ENCODE data around the gene GTSF1L. TPM values are rescaled to one million over a fixed set of nuclear protein-coding genes. Genes with fewer than 3 reads are reported as not detected.

GTSF1L gene
- total and polyA plus RNA-seq, 5 experiments from 2014 or later: 0.25 to 1.6 (median 0.80) TPM

GRCh38 chr20:43722153-43722505 lies 4.7 kb downstream of the GTSF1L start:
- Mint-ChIP-seq H3K4me1 (peaks cover 28 to 82% (median 69%) of the 10 kb centered on the region in 4 donors), H3K27ac (peak overlapping the region; percentile 26 to 93 (median 77)), H3K36me3 (no peaks in the 10 kb centered on the region), H3K9me3 (peaks cover 0 to 2% (median 0%) of the 10 kb centered on the region in 9 donors), H3K4me3 (peak overlapping the region; percentile 56 to 81 (median 73)), H3K27me3 (no peaks in the 10 kb centered on the region)
- DNase-seq (peak; percentile 18 to 90 (median 72)), ATAC-seq (peak; percentile 96 to 98)
- POLR2A ChIA-PET: interaction anchor here (0.7 to 2.2 kb wide), 7 partner anchors 11 to 496 kb away, joined by 3 to 10 read pairs (median 3); partner anchors contain the start of genes IFT52 and SRSF6

- peak overlapping the region; percentile 56 to 81 (median 73) for H3K4me3 Mint-ChIP-seq
- POLR2A ChIA-PET: interaction anchor here (0.6 to 2.2 kb wide), 7 partner anchors 10 to 497 kb away, joined by 3 to 10 read pairs (median 3); partner anchors contain the start of gene IFT52
- no peaks in the 10 kb centered on the region for H3K36me3 Mint-ChIP-seq
- no peaks in the 10 kb centered on the region for H3K27me3 Mint-ChIP-seq
- peak in 1 of 10 donors; percentile 23 for DNase-seq
- H3K9me3 Mint-ChIP-seq: peaks cover 0 to 2% (median 0%) of the 10 kb centered on the region in 9 donors
- ATAC-seq: no peak
- peak overlapping the region in 9 of 10 donors; percentile 26 to 93 (median 84) for H3K27ac Mint-ChIP-seq
- peaks cover 27 to 86% (median 68%) of the 10 kb centered on the region in 4 donors for H3K4me1 Mint-ChIP-seq
These were observed 5.2 kb downstream of the GTSF1L start for GRCh38 chr20:43721429-43722152.

- POLR2A ChIA-PET: interaction anchor here (0.6 to 2.2 kb wide), 2 partner anchors 12 to 115 kb away, joined by 4 to 10 read pairs; no protein-coding TSS in a partner anchor
- peak overlapping the region in 8 of 10 donors; percentile 15 to 57 (median 47) for H3K4me3 Mint-ChIP-seq
- peaks cover 0 to 2% (median 0%) of the 10 kb centered on the region in 9 donors for H3K9me3 Mint-ChIP-seq
- ATAC-seq (no peak), DNase-seq (no peak)
- H3K4me1 Mint-ChIP-seq: peaks cover 25 to 82% (median 68%) of the 10 kb centered on the region in 4 donors
- peak overlapping the region in 9 of 10 donors; percentile 59 to 90 (median 82) for H3K27ac Mint-ChIP-seq
- no peaks in the 10 kb centered on the region for H3K27me3 Mint-ChIP-seq
- H3K36me3 Mint-ChIP-seq: no peaks in the 10 kb centered on the region
These were observed 5.7 kb downstream of the GTSF1L start for GRCh38 chr20:43721097-43721428.

GRCh38 chr20:43720007-43720406 lies 6.8 kb downstream of the GTSF1L start:
- H3K27ac Mint-ChIP-seq: peak overlapping the region in 9 of 10 donors; percentile 22 to 91 (median 82)
- no peaks in the 10 kb centered on the region for H3K27me3 Mint-ChIP-seq
- H3K36me3 Mint-ChIP-seq: no peaks in the 10 kb centered on the region
- peak overlapping the region in 3 of 10 donors; percentile 1 to 23 (median 2) for H3K4me3 Mint-ChIP-seq
- DNase-seq (no peak), ATAC-seq (no peak)
- peaks cover 0 to 2% (median 0%) of the 10 kb centered on the region in 9 donors for H3K9me3 Mint-ChIP-seq
- H3K4me1 Mint-ChIP-seq: peaks cover 27 to 71% (median 64%) of the 10 kb centered on the region in 4 donors
- POLR2A ChIA-PET: interaction anchor here (1.2 to 4.3 kb wide), 2 partner anchors 9 to 25 kb away, joined by 3 to 30 read pairs; partner anchors contain the start of gene GTSF1L

GRCh38 chr20:43717616-43717995 lies 9.2 kb downstream of the GTSF1L start:
- H3K36me3 Mint-ChIP-seq: no peaks in the 10 kb centered on the region
- POLR2A ChIA-PET: interaction anchor here (0.8 to 4.3 kb wide), 4 partner anchors 11 to 38 kb away, joined by 3 to 30 read pairs (median 4); partner anchors contain the start of gene GTSF1L
- DNase-seq: no peak
- H3K4me1 Mint-ChIP-seq: peaks cover 15 to 49% (median 43%) of the 10 kb centered on the region in 4 donors
- peak overlapping the region in 6 of 10 donors; percentile 13 to 62 (median 53) for H3K27ac Mint-ChIP-seq
- H3K4me3 Mint-ChIP-seq: peak overlapping the region in 1 of 10 donors; percentile 41
- H3K27me3 Mint-ChIP-seq: no peaks in the 10 kb centered on the region
- no peak for ATAC-seq
- H3K9me3 Mint-ChIP-seq: peaks cover 0 to 2% (median 0%) of the 10 kb centered on the region in 9 donors

GRCh38 chr20:43716757-43717615 lies 9.8 kb downstream of the GTSF1L start:
- Mint-ChIP-seq H3K27me3 (no peaks in the 10 kb centered on the region), H3K4me3 (no peak overlapping the region), H3K4me1 (peaks cover 15 to 44% (median 37%) of the 10 kb centered on the region in 4 donors), H3K36me3 (no peaks in the 10 kb centered on the region), H3K27ac (peak overlapping the region in 6 of 10 donors; percentile 26 to 81 (median 62)), H3K9me3 (peaks cover 0 to 2% (median 0%) of the 10 kb centered on the region in 9 donors)
- DNase-seq: no peak
- POLR2A ChIA-PET: interaction anchor here (0.8 to 4.3 kb wide), 4 partner anchors 12 to 38 kb away, joined by 3 to 30 read pairs (median 4); partner anchors contain the start of gene GTSF1L
- no peak for ATAC-seq

- POLR2A ChIA-PET: interaction anchor here (4.3 kb wide), 1 partner anchor 13 kb away, joined by 30 read pairs; the partner anchor contains the start of gene GTSF1L
These were observed 10.7 kb downstream of the GTSF1L start for GRCh38 chr20:43716123-43716522.

GRCh38 chr20:43715511-43715910 lies 11.3 kb downstream of the GTSF1L start:
- Mint-ChIP-seq H3K27ac (peak overlapping the region in 1 of 10 donors; percentile 40), H3K36me3 (no peaks in the 10 kb centered on the region), H3K4me3 (no peak overlapping the region), H3K9me3 (peaks cover 0 to 2% (median 0%) of the 10 kb centered on the region in 9 donors), H3K27me3 (no peaks in the 10 kb centered on the region), H3K4me1 (peaks cover 16 to 36% (median 27%) of the 10 kb centered on the region in 4 donors)
- ATAC-seq (no peak), DNase-seq (no peak)
- POLR2A ChIA-PET: no interaction called here

More at GRCh38 chr20:43716123-43716522, 10.7 kb downstream of the GTSF1L start:
- Mint-ChIP-seq H3K4me3 (no peak overlapping the region), H3K27ac (peak overlapping the region in 2 of 10 donors; percentile 19 to 69), H3K9me3 (peaks cover 0 to 2% (median 0%) of the 10 kb centered on the region in 9 donors), H3K27me3 (no peaks in the 10 kb centered on the region), H3K36me3 (no peaks in the 10 kb centered on the region), H3K4me1 (peaks cover 17 to 42% (median 32%) of the 10 kb centered on the region in 4 donors)
- DNase-seq: no peak
- ATAC-seq: no peak

- H3K4me3 Mint-ChIP-seq: no peak overlapping the region
- H3K4me1 Mint-ChIP-seq: peaks cover 12 to 32% (median 25%) of the 10 kb centered on the region in 4 donors
- peaks cover 0 to 2% (median 0%) of the 10 kb centered on the region in 9 donors for H3K9me3 Mint-ChIP-seq
- no peaks in the 10 kb centered on the region for H3K36me3 Mint-ChIP-seq
- ATAC-seq: no peak
- POLR2A ChIA-PET: no interaction called here
- DNase-seq: no peak
- peak overlapping the region in 1 of 10 donors; percentile 40 for H3K27ac Mint-ChIP-seq
- no peaks in the 10 kb centered on the region for H3K27me3 Mint-ChIP-seq
These were observed 11.8 kb downstream of the GTSF1L start for GRCh38 chr20:43715044-43715443.

GRCh38 chr20:43711098-43711654 lies 15.6 kb downstream of the GTSF1L start:
- POLR2A ChIA-PET: interaction anchor here (0.5 to 0.7 kb wide), 3 partner anchors 11 to 75 kb away, joined by 3 to 4 read pairs (median 3); no protein-coding TSS in a partner anchor
- ATAC-seq: no peak

GRCh38 chr20:43710370-43711044 lies 16.3 kb downstream of the GTSF1L start:
- H3K9me3 Mint-ChIP-seq: no peaks in the 10 kb centered on the region
- peak overlapping the region in 2 of 10 donors; percentile 12 to 66 for H3K27ac Mint-ChIP-seq
- H3K4me3 Mint-ChIP-seq: no peak overlapping the region
- no peaks in the 10 kb centered on the region for H3K36me3 Mint-ChIP-seq
- no peaks in the 10 kb centered on the region for H3K27me3 Mint-ChIP-seq
- H3K4me1 Mint-ChIP-seq: peaks cover 0 to 8% (median 1%) of the 10 kb centered on the region in 4 donors
- POLR2A ChIA-PET: interaction anchor here (0.6 to 0.7 kb wide), 2 partner anchors 12 to 76 kb away, joined by 3 read pairs; no protein-coding TSS in a partner anchor
- ATAC-seq: no peak
- peak in 1 of 10 donors; percentile 30 for DNase-seq

More at GRCh38 chr20:43711098-43711654, 15.6 kb downstream of the GTSF1L start:
- Mint-ChIP-seq H3K27me3 (no peaks in the 10 kb centered on the region), H3K36me3 (no peaks in the 10 kb centered on the region), H3K27ac (peak overlapping the region in 2 of 10 donors; percentile 12 to 66), H3K9me3 (no peaks in the 10 kb centered on the region), H3K4me3 (no peak overlapping the region), H3K4me1 (peaks cover 0 to 8% (median 2%) of the 10 kb centered on the region in 4 donors)
- DNase-seq: no peak
